ENCODE data around the gene DKC1. TPM values are rescaled to one million over a fixed set of nuclear protein-coding genes. Genes with fewer than 3 reads are reported as not detected.

The DKC1 gene
- total RNA-seq, 1 experiment from 2014 or later, result 107 TPM

GRCh38 chrX:154738011-154738738 lies 24.5 kb upstream of the DKC1 start:
- H3K36me3 Mint-ChIP-seq (ENCODE audit: insufficient read depth, unreplicated experiment), result no peaks in the 10 kb centered on the region
- Histone ChIP-seq H3K4me3 (ENCODE audit: low read depth, low read length) (no peak overlapping the region), H3K4me1 (no peaks in the 10 kb centered on the region), H3K27me3 (replicated peaks; ENCODE audit: control insufficient read depth, insufficient read depth, low read length) (no peaks in the 10 kb centered on the region; the same call in 1 of the 2 replicates), H3K36me3 (ENCODE audit: control insufficient read depth, insufficient read depth, low read length) (no peaks in the 10 kb centered on the region), H3K9me3 (no peaks in the 10 kb centered on the region)
- no peaks in the 10 kb centered on the region for H3K9me3 Mint-ChIP-seq (ENCODE audit: unreplicated experiment)
- POLR2A ChIA-PET, result no interaction called here
- CTCF ChIA-PET, result interaction anchor here (1.0 kb wide), 1 partner anchor 11 kb away, joined by 3 read pairs; no protein-coding TSS in a partner anchor
- TF ChIP-seq CTCF (IDR thresholded peaks at IDR 0.05; ENCODE audit: insufficient read depth in 1 of 2, low read depth in 1 of 2, low read length in 1 of 2, severe bottlenecking in 1 of 2, unreplicated experiment in 1 of 2), result no peak
- DNase-seq, result no peak
- peaks cover 13% of the 10 kb centered on the region for H3K27me3 Mint-ChIP-seq (ENCODE audit: insufficient read depth, unreplicated experiment)
- no peak overlapping the region for H3K27ac Mint-ChIP-seq (ENCODE audit: unreplicated experiment)
- no peak overlapping the region for H3K4me3 Mint-ChIP-seq (ENCODE audit: unreplicated experiment)
- BruUV-seq (replicated peaks), result no TSS peak
- H3K4me1 Mint-ChIP-seq (ENCODE audit: low read depth, unreplicated experiment), result no peaks in the 10 kb centered on the region
- intact Hi-C loops (cut with micrococcal nuclease; ENCODE audit: unreplicated experiment), result no loop called here

- H3K4me1 ChIP-seq, result no peaks in the 10 kb centered on the region
- Mint-ChIP-seq H3K27ac (ENCODE audit: unreplicated experiment) (no peak overlapping the region), H3K9me3 (ENCODE audit: unreplicated experiment) (no peaks in the 10 kb centered on the region), H3K4me3 (ENCODE audit: unreplicated experiment) (no peak overlapping the region), H3K36me3 (ENCODE audit: insufficient read depth, unreplicated experiment) (no peaks in the 10 kb centered on the region), H3K27me3 (ENCODE audit: insufficient read depth, unreplicated experiment) (peaks cover 13% of the 10 kb centered on the region), H3K4me1 (ENCODE audit: low read depth, unreplicated experiment) (no peaks in the 10 kb centered on the region)
- intact Hi-C loops (cut with micrococcal nuclease; ENCODE audit: unreplicated experiment), result no loop called here
- ChIA-PET CTCF (no interaction called here), POLR2A (no interaction called here)
- H3K27me3 ChIP-seq (replicated peaks; ENCODE audit: control insufficient read depth, insufficient read depth, low read length), result no peaks in the 10 kb centered on the region; the same call in 1 of the 2 replicates
- no TSS peak for BruUV-seq (replicated peaks)
- no peak for TF ChIP-seq CTCF (IDR thresholded peaks at IDR 0.05; ENCODE audit: insufficient read depth in 1 of 2, low read depth in 1 of 2, low read length in 1 of 2, severe bottlenecking in 1 of 2, unreplicated experiment in 1 of 2)
- no peak for DNase-seq
- no peaks in the 10 kb centered on the region for H3K36me3 ChIP-seq (ENCODE audit: control insufficient read depth, insufficient read depth, low read length)
- no peak overlapping the region for H3K4me3 ChIP-seq (ENCODE audit: low read depth, low read length)
- H3K9me3 ChIP-seq, result no peaks in the 10 kb centered on the region
Observed at GRCh38 chrX:154739952-154740465, 22.7 kb upstream of the DKC1 start.

- Histone ChIP-seq H3K27me3 (replicated peaks; ENCODE audit: control insufficient read depth, insufficient read depth, low read length) (no peaks in the 10 kb centered on the region), H3K4me3 (ENCODE audit: low read depth, low read length) (no peak overlapping the region), H3K4me1 (no peaks in the 10 kb centered on the region), H3K9me3 (no peaks in the 10 kb centered on the region), H3K36me3 (ENCODE audit: control insufficient read depth, insufficient read depth, low read length) (no peaks in the 10 kb centered on the region)
- POLR2A ChIA-PET, result no interaction called here
- no peak overlapping the region for H3K27ac Mint-ChIP-seq (ENCODE audit: unreplicated experiment)
- H3K4me1 Mint-ChIP-seq (ENCODE audit: low read depth, unreplicated experiment), result no peaks in the 10 kb centered on the region
- no peaks in the 10 kb centered on the region for H3K36me3 Mint-ChIP-seq (ENCODE audit: insufficient read depth, unreplicated experiment)
- intact Hi-C loops (cut with micrococcal nuclease; ENCODE audit: unreplicated experiment), result no loop called here
- H3K9me3 Mint-ChIP-seq (ENCODE audit: unreplicated experiment), result no peaks in the 10 kb centered on the region
- DNase-seq, result no peak
- peaks cover 2% of the 10 kb centered on the region for H3K27me3 Mint-ChIP-seq (ENCODE audit: insufficient read depth, unreplicated experiment)
- CTCF ChIA-PET, result no interaction called here
- TF ChIP-seq CTCF (IDR thresholded peaks at IDR 0.05; ENCODE audit: insufficient read depth in 1 of 2, low read depth in 1 of 2, low read length in 1 of 2, severe bottlenecking in 1 of 2, unreplicated experiment in 1 of 2), result no peak
- H3K4me3 Mint-ChIP-seq (ENCODE audit: unreplicated experiment), result no peak overlapping the region
- BruUV-seq (replicated peaks), result no TSS peak
Observed at GRCh38 chrX:154742613-154743012, 20.1 kb upstream of the DKC1 start.

Measured in Caco-2 (cell line).